ENCODE measurements around the gene ATRAID. TPM values are rescaled to one million over a fixed set of nuclear protein-coding genes. Genes with fewer than 3 reads are reported as not detected.
A peak's percentile ranks its signal among the peaks of the same experiment; 100 is the strongest.

Gene ATRAID
- total and polyA plus RNA-seq, 2 donors (not counting 1 experiment from before 2014, with no cell fraction given) = 176 to 235 TPM

DNA sequence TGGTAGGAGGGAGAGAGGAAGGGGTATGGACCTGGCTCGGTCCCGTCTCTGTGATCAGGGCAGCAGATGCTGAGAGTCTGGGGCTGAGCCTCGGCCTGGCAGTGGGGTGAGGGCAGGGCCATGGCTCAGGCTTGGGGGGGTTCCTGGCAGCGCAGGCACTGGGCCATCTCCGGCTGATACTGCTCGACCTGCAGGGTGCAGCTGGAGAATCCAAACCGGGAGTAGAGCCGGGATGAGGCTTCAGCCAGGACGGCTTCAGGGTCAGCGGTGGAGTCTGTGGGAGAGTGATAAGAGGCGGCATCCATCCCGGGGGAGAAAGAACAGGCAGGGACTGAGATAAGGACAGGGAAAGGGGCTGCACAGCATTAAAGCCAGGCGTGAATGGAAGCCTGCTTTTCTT, 43.3 kb downstream of the ATRAID start:
- peaks cover 14% of the 10 kb centered on the region for H3K4me1 ChIP-seq (ENCODE audit: control insufficient read depth, extremely low read depth, insufficient read depth, low read length)
- DNase-seq (ENCODE audit: low read depth in 2 of 2) = no peak
- H3K27me3 ChIP-seq (ENCODE audit: control insufficient read depth, insufficient read depth, low read length) = peaks cover 9% of the 10 kb centered on the region
- H4K20me1 ChIP-seq (ENCODE audit: control insufficient read depth, extremely low read depth, insufficient read depth, low read length) = no peaks in the 10 kb centered on the region
- H2AFZ ChIP-seq (ENCODE audit: low read length) = peak overlapping the region; percentile 26
- H3K27ac ChIP-seq (ENCODE audit: insufficient read depth, low read length) = peak overlapping the region; percentile 19
- no peak overlapping the region for H3K4me3 ChIP-seq (replicated peaks in 1 of 4; ENCODE audit: control extremely low read depth in 1 of 4, insufficient read depth in 1 of 4, low read depth in 3 of 4, low read length in 4 of 4)
- H3K4me2 ChIP-seq (ENCODE audit: extremely low read depth, insufficient read depth, low read length) = peak overlapping the region; percentile 65
- no peak for TF ChIP-seq EZH2 (IDR thresholded peaks at IDR 0.05; ENCODE audit: low read length, missing control alignments)
- TF ChIP-seq, protein P1, sequence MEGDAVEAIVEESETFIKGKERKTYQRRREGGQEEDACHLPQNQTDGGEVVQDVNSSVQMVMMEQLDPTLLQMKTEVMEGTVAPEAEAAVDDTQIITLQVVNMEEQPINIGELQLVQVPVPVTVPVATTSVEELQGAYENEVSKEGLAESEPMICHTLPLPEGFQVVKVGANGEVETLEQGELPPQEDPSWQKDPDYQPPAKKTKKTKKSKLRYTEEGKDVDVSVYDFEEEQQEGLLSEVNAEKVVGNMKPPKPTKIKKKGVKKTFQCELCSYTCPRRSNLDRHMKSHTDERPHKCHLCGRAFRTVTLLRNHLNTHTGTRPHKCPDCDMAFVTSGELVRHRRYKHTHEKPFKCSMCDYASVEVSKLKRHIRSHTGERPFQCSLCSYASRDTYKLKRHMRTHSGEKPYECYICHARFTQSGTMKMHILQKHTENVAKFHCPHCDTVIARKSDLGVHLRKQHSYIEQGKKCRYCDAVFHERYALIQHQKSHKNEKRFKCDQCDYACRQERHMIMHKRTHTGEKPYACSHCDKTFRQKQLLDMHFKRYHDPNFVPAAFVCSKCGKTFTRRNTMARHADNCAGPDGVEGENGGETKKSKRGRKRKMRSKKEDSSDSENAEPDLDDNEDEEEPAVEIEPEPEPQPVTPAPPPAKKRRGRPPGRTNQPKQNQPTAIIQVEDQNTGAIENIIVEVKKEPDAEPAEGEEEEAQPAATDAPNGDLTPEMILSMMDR (conservative IDR thresholded peaks at IDR 0.05 in 1 of 2, IDR thresholded peaks at IDR 0.05 in 1 of 2; ENCODE audit: low read depth in 1 of 2, low read length in 2 of 2) = no peak
- H3K79me2 ChIP-seq (ENCODE audit: control insufficient read depth, insufficient read depth, low read length) = no peaks in the 10 kb centered on the region
- H3K9ac ChIP-seq (ENCODE audit: insufficient read depth, low read length) = no peak overlapping the region
- no peaks in the 10 kb centered on the region for H3K36me3 ChIP-seq (ENCODE audit: control insufficient read depth, insufficient read depth, low read length)
- no peaks in the 10 kb centered on the region for H3K9me3 ChIP-seq (ENCODE audit: control insufficient read depth, insufficient read depth, low read depth, low read length)

DNA sequence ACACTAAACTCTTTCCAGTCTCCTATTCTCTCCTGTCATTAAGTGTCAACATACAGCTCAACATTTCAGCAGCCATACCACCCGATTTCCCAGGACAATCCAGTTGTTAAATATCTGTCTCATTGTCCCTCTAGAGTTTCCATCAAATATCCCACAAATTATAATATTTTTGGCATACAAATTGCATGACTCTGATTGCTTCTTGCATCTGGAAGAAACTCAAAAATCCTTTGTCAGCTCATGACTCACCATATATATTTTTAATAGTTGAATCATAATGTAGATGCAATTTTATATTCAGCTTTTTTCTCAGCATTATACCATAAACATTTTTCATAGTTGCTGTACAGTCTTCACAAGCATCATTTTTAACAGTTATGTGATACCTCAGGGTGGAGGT, 43.8 kb downstream of the ATRAID start:
- H3K9ac ChIP-seq (ENCODE audit: insufficient read depth, low read length) = no peak overlapping the region
- no peaks in the 10 kb centered on the region for H3K9me3 ChIP-seq (ENCODE audit: control insufficient read depth, insufficient read depth, low read depth, low read length)
- TF ChIP-seq EZH2 (IDR thresholded peaks at IDR 0.05; ENCODE audit: low read length, missing control alignments) = no peak
- TF ChIP-seq, protein P1 (conservative IDR thresholded peaks at IDR 0.05 in 1 of 2, IDR thresholded peaks at IDR 0.05 in 1 of 2; ENCODE audit: low read depth in 1 of 2, low read length in 2 of 2) = no peak
- no peak overlapping the region for H3K27ac ChIP-seq (ENCODE audit: insufficient read depth, low read length)
- H3K79me2 ChIP-seq (ENCODE audit: control insufficient read depth, insufficient read depth, low read length) = no peaks in the 10 kb centered on the region
- peaks cover 14% of the 10 kb centered on the region for H3K27me3 ChIP-seq (ENCODE audit: control insufficient read depth, insufficient read depth, low read length)
- H3K4me1 ChIP-seq (ENCODE audit: control insufficient read depth, extremely low read depth, insufficient read depth, low read length) = peaks cover 14% of the 10 kb centered on the region
- no peaks in the 10 kb centered on the region for H4K20me1 ChIP-seq (ENCODE audit: control insufficient read depth, extremely low read depth, insufficient read depth, low read length)
- no peak overlapping the region for H3K4me3 ChIP-seq (replicated peaks in 1 of 4; ENCODE audit: control extremely low read depth in 1 of 4, insufficient read depth in 1 of 4, low read depth in 3 of 4, low read length in 4 of 4)
- no peak overlapping the region for H2AFZ ChIP-seq (ENCODE audit: low read length)
- no peaks in the 10 kb centered on the region for H3K36me3 ChIP-seq (ENCODE audit: control insufficient read depth, insufficient read depth, low read length)
- DNase-seq (ENCODE audit: low read depth in 2 of 2) = peak; percentile 35 to 74
- peak overlapping the region; percentile 65 for H3K4me2 ChIP-seq (ENCODE audit: extremely low read depth, insufficient read depth, low read length)

DNA sequence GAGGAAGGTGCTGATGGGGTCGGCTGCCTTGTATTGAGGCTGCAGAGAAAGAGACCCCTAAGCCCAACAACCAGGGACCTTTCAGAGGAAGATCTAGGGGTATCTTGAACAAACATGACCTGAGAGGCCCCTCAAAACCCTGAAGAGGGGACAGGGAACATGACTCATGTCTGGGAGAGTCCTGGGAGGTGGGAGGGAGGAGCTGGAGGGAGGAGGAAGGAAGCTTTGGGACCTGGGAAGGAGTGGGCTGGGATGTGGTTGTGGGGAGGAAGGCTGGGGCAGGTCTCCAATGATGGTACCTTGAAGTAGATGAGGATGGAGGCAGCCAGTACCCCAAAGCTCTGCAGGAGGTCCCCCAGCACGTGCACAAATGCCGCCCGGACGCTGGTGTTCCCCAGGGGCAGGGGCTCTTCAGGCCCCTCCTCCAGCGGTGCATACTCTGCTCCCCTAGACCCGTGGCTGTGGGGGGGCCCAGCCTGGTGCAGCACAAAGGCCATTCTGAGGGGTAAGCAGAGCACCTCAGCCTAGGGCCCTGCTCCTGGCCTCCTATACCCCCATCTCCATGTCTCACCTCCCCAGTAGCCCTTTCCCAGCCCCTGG, 45.1 kb downstream of the ATRAID start:
- Histone ChIP-seq H3K4me1 (ENCODE audit: control insufficient read depth, extremely low read depth, insufficient read depth, low read length) (peaks cover 14% of the 10 kb centered on the region), H3K9ac (ENCODE audit: insufficient read depth, low read length) (no peak overlapping the region), H3K36me3 (ENCODE audit: control insufficient read depth, insufficient read depth, low read length) (no peaks in the 10 kb centered on the region), H3K79me2 (ENCODE audit: control insufficient read depth, insufficient read depth, low read length) (no peaks in the 10 kb centered on the region), H4K20me1 (ENCODE audit: control insufficient read depth, extremely low read depth, insufficient read depth, low read length) (no peaks in the 10 kb centered on the region), H3K27ac (ENCODE audit: insufficient read depth, low read length) (no peak overlapping the region), H3K9me3 (ENCODE audit: control insufficient read depth, insufficient read depth, low read depth, low read length) (no peaks in the 10 kb centered on the region), H3K4me3 (replicated peaks in 1 of 4; ENCODE audit: control extremely low read depth in 1 of 4, insufficient read depth in 1 of 4, low read depth in 3 of 4, low read length in 4 of 4) (no peak overlapping the region), H2AFZ (ENCODE audit: low read length) (no peak overlapping the region), H3K27me3 (ENCODE audit: control insufficient read depth, insufficient read depth, low read length) (peaks cover 26% of the 10 kb centered on the region), H3K4me2 (ENCODE audit: extremely low read depth, insufficient read depth, low read length) (no peak overlapping the region)
- TF ChIP-seq, protein P1 (conservative IDR thresholded peaks at IDR 0.05 in 1 of 2, IDR thresholded peaks at IDR 0.05 in 1 of 2; ENCODE audit: low read depth in 1 of 2, low read length in 2 of 2) = no peak
- TF ChIP-seq EZH2 (IDR thresholded peaks at IDR 0.05; ENCODE audit: low read length, missing control alignments) = no peak
- no peak for DNase-seq (ENCODE audit: low read depth in 2 of 2)

All from fibroblast of lung (primary cell).